ENCODE measurements around the gene SLAMF7.

- TF ChIP-seq POLR2AphosphoS5 (IDR thresholded peaks at IDR 0.05; ENCODE audit: borderline replicate concordance, low read depth, low read length) (no peak), EZH2 (IDR thresholded peaks at IDR 0.05) (no peak)
Observed at GRCh38 chr1:160768295-160768657, 29.2 kb downstream of the SLAMF7 start.
